PFSK-1 (cell line): ENCODE measurements around the gene ZC3H11A.

ENCODE experiments used
- REST ChIP-seq, 2 experiments: IDR thresholded peaks; 2 replicates each; pipeline versions ENCODE4 v1.6.1 to v1.8.0; 2011 to 2012; ENCODE audit warnings: low read depth in 2 of 2, low read length in 2 of 2, control low read depth in 1 of 2, inconsistent platforms in 1 of 2, mild to moderate bottlenecking in 1 of 2, moderate library complexity in 1 of 2; ENCODE audit not compliant: insufficient read depth in 1 of 2
- TAF1 ChIP-seq: IDR thresholded peaks from 2 replicates; pipeline ENCODE4 v1.6.1; 2012; ENCODE audit warnings: low read length, control low read depth, borderline replicate concordance; ENCODE audit not compliant: insufficient read depth

GRCh38 chr1:203823306-203823705 lies 27.9 kb downstream of the ZC3H11A start:
- TF ChIP-seq REST (IDR thresholded peaks at IDR 0.05; ENCODE audit: insufficient read depth in 1 of 2, low read depth in 2 of 2, low read length in 2 of 2) (no peak), TAF1 (no peak)
